Measurements from ENCODE around the gene KRTCAP3. TPM values are rescaled to one million over a fixed set of nuclear protein-coding genes. Genes with fewer than 3 reads are reported as not detected.

Gene KRTCAP3
- total RNA-seq, 2 donors from 2014 or later = 27.0 to 29.7 TPM

GRCh38 chr2:27485496-27485895, 43.3 kb downstream of the KRTCAP3 start:
- no peaks in the 10 kb centered on the region for H3K27me3 Mint-ChIP-seq (ENCODE audit: insufficient read depth)
- H3K9me3 ChIP-seq (ENCODE audit: control insufficient read depth, low read length) = no peaks in the 10 kb centered on the region
- DNase-seq = no peak
- no peak overlapping the region for H3K4me3 ChIP-seq (ENCODE audit: low read length)
- 71 to 74% methylated on average over 1 to 3 of the region's 3 CpGs for WGBS, 2 experiments (ENCODE audit: insufficient coverage in 1 of 2, insufficient read length in 1 of 2)
- no peak overlapping the region for H3K4me3 Mint-ChIP-seq
- H3K27me3 ChIP-seq (ENCODE audit: control insufficient read depth, insufficient read depth, low read length, poor library complexity, severe bottlenecking) = no peaks in the 10 kb centered on the region
- H3K27ac ChIP-seq (ENCODE audit: low read depth, low read length) = no peak overlapping the region
- peaks cover 3% of the 10 kb centered on the region for H3K4me1 ChIP-seq (ENCODE audit: control insufficient read depth, insufficient read depth, low read length)
- H3K36me3 ChIP-seq (ENCODE audit: control insufficient read depth, insufficient read depth, low read length) = no peaks in the 10 kb centered on the region
- peaks cover 16% of the 10 kb centered on the region for H3K36me3 Mint-ChIP-seq (ENCODE audit: low read depth)
- H3K27ac Mint-ChIP-seq = no peak overlapping the region
- TF ChIP-seq CTCF (conservative IDR thresholded peaks at IDR 0.05) = no peak
- no peak overlapping the region for H3K9ac ChIP-seq (ENCODE audit: extremely low read depth, low read length, poor library complexity, severe bottlenecking)
- H3K9me3 Mint-ChIP-seq = no peaks in the 10 kb centered on the region
- peaks cover 5% of the 10 kb centered on the region for H3K4me1 Mint-ChIP-seq

DNA sequence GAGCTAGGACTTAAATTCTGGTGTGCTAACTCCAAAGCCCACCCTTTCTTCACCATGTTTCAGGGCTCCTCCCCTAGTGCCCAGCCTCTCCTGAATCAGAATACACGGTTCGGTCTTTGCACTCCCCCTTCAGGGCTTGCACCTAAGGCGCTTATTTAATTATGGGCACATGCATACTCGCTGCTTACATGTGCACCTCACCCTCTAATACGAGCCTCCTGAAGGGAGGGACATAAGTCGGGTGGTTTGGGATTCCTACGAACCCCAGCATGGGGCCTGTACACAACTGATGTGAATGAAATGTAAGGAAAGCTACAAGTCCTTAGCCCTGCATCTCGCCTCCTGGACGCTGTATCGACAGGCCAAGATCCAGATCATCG, 46.9 kb downstream of the KRTCAP3 start:
- no peak for DNase-seq
- H3K9ac ChIP-seq (ENCODE audit: extremely low read depth, low read length, poor library complexity, severe bottlenecking) = peak overlapping the region; percentile 85

DNA sequence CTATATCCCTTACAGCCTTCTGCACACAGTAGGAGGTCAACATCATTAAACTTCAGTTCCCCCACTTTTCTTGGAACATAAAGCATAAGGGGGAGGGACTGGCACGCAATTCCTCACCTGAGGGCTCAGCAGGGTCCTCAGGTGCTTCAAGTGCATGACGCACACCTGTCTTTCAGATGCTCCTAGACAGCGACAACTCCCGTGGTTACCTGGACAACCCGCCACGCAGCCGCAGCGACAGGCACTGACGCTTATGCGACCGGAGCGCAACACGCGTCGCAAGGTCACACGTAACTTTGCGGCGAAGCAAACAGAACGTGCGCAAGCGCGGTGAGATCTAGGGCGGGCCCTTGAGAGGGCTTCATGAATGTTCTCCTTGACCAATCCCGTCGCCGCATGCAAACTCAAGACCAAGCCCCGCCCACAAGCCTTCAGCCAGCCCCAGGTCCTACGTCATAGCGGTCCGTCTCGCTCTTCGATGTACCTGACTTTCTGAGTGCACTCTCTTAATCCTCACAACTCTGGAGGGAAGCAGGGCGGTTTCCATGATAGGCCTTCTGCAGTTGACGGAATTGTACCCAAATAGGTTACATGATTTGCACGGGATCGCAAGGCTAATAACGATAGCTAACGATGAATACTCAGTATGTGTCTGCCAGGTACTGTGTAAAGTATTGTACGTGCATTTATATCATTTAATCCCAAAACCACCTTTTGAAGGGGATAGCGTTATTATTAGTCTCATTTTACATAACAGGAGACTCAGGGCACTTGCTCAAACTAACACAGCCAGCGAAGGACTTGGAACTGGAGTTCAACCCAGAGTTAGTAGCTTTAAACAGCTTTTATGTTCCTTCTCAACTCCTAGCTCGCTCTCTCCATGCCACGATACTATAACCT, 47.6 kb downstream of the KRTCAP3 start, which contains the start of gene IFT172:
IFT172 (minus strand) TSS at position 246 of the 900 bp plus-strand sequence; CDS start at position 156, 90 bp downstream.
- 7 to 11% methylated on average over 31 to 43 of the region's 43 CpGs for WGBS, 2 experiments (ENCODE audit: insufficient coverage in 1 of 2, insufficient read length in 1 of 2)

More for the DNA sequence above, 46.9 kb downstream of the KRTCAP3 start:
- H3K4me3 ChIP-seq (ENCODE audit: low read length) = peak overlapping the region; percentile 86
- H3K9me3 ChIP-seq (ENCODE audit: control insufficient read depth, low read length) = no peaks in the 10 kb centered on the region
- TF ChIP-seq CTCF (conservative IDR thresholded peaks at IDR 0.05) = no peak
- H3K4me1 ChIP-seq (ENCODE audit: control insufficient read depth, insufficient read depth, low read length) = peaks cover 3% of the 10 kb centered on the region
- Mint-ChIP-seq H3K36me3 (ENCODE audit: low read depth) (peaks cover 11% of the 10 kb centered on the region), H3K27me3 (ENCODE audit: insufficient read depth) (peaks cover 8% of the 10 kb centered on the region), H3K4me3 (peak overlapping the region; percentile 82), H3K4me1 (peaks cover 5% of the 10 kb centered on the region), H3K27ac (peak overlapping the region; percentile 94), H3K9me3 (no peaks in the 10 kb centered on the region)
- peaks cover 9% of the 10 kb centered on the region for H3K27me3 ChIP-seq (ENCODE audit: control insufficient read depth, insufficient read depth, low read length, poor library complexity, severe bottlenecking)
- 7 to 14% methylated on average over 5 to 11 of the region's 11 CpGs for WGBS, 2 experiments (ENCODE audit: insufficient coverage in 1 of 2, insufficient read length in 1 of 2)
- H3K27ac ChIP-seq (ENCODE audit: low read depth, low read length) = peak overlapping the region; percentile 2
- H3K36me3 ChIP-seq (ENCODE audit: control insufficient read depth, insufficient read depth, low read length) = no peaks in the 10 kb centered on the region

More for the DNA sequence above, 47.6 kb downstream of the KRTCAP3 start, which contains the start of gene IFT172:
- peak within 1 kb of the TSS; percentile 85 for H3K9ac ChIP-seq (ENCODE audit: extremely low read depth, low read length, poor library complexity, severe bottlenecking)
- Mint-ChIP-seq H3K4me1 (peaks cover 5% of the 10 kb centered on the region), H3K27me3 (ENCODE audit: insufficient read depth) (peaks cover 13% of the 10 kb centered on the region), H3K36me3 (ENCODE audit: low read depth) (peaks cover 9% of the 10 kb centered on the region), H3K9me3 (no peaks in the 10 kb centered on the region), H3K4me3 (peak within 1 kb of the TSS; percentile 82), H3K27ac (peak within 1 kb of the TSS; percentile 94)
- peak within 1 kb of the TSS; percentile 2 for H3K27ac ChIP-seq (ENCODE audit: low read depth, low read length)
- no peak for TF ChIP-seq CTCF (conservative IDR thresholded peaks at IDR 0.05)
- H3K36me3 ChIP-seq (ENCODE audit: control insufficient read depth, insufficient read depth, low read length) = no peaks in the 10 kb centered on the region
- no peaks in the 10 kb centered on the region for H3K9me3 ChIP-seq (ENCODE audit: control insufficient read depth, low read length)
- H3K4me1 ChIP-seq (ENCODE audit: control insufficient read depth, insufficient read depth, low read length) = peaks cover 3% of the 10 kb centered on the region
- peak; percentile 99 for DNase-seq
- peaks cover 15% of the 10 kb centered on the region for H3K27me3 ChIP-seq (ENCODE audit: control insufficient read depth, insufficient read depth, low read length, poor library complexity, severe bottlenecking)
- peak within 1 kb of the TSS; percentile 86 for H3K4me3 ChIP-seq (ENCODE audit: low read length)
